GM12878 (cell line): ENCODE data around the gene NAV2. TPM values are rescaled to one million over a fixed set of nuclear protein-coding genes. Genes with fewer than 3 reads are reported as not detected.

Experiments used
- ATAC-seq: fragments of 200-7000 bp; cut with Tn5 transposase; 3 replicates; pipeline ENCODE4 v1.9.1; 2020; ENCODE audit warnings: mild to moderate bottlenecking, moderate library complexity
- BruUV-seq: library from RNA; stranded (reverse); fragments of 400-500 nt; replicated peaks from 2 replicates; lab custom pipeline; 2021; lab: Mats Ljungman, UMichigan
- CTCF ChIA-PET: fragments of 300-600 bp; sonication (Branson Sonifier 250); formaldehyde crosslinking; extraction: SDS; loops from one replicate; lab custom pipeline; 2021; ENCODE audit warnings: inconsistent platforms; lab: Yijun Ruan, JAX
- POLR2A ChIA-PET: fragments of 350-600 bp; formaldehyde crosslinking; extraction: SDS; loops from one replicate; lab custom pipeline; 2021; ENCODE audit warnings: inconsistent platforms; lab: Charles Lee
- RAD21 ChIA-PET: fragments of 300-600 bp; sonication (Branson Sonifier 250); formaldehyde crosslinking; loops from one replicate; lab custom pipeline; 2023; ENCODE audit warnings: antibody characterized with exemption; ENCODE audit not compliant: unreplicated experiment; lab: Charles Lee
- SMC1A ChIA-PET: fragments of 300-600 bp; sonication (Branson Sonifier 250); formaldehyde crosslinking; loops from one replicate; lab custom pipeline; 2023; ENCODE audit not compliant: unreplicated experiment, uncharacterized antibody; lab: Charles Lee
- DNase-seq: peaks from one replicate; pipeline ENCODE4 v3.0.0-alpha.2; 2011; ENCODE audit warnings: low read depth, low spot score
- FAIRE-seq: peaks from 3 replicates; lab custom pipeline; 2011; peaks lifted over from hg19 to GRCh38; lab: Jason Lieb, UNC
- H2AFZ ChIP-seq: 2 replicates; pipeline ENCODE4 v1.6.0; 2011; ENCODE audit warnings: low read depth, low read length, control low read depth; ENCODE audit not compliant: control insufficient read depth
- H3K27ac ChIP-seq: 2 replicates; pipeline ENCODE4 v1.5.1; 2011; ENCODE audit warnings: control low read depth; ENCODE audit not compliant: control insufficient read depth, insufficient read depth
- H3K27me3 ChIP-seq, 2 experiments: replicated peaks in 1 of 2; 2 replicates each; pipeline versions ENCODE4 v1.6.0 to v1.6.1; 2011; ENCODE audit warnings: low read length in 1 of 2; ENCODE audit not compliant: control insufficient read depth in 2 of 2, insufficient read depth in 2 of 2
- H3K36me3 ChIP-seq, 2 experiments: 2 replicates each; pipeline ENCODE4 v1.5.1; 2011; ENCODE audit warnings: low read length in 1 of 2; ENCODE audit not compliant: control insufficient read depth in 2 of 2, insufficient read depth in 2 of 2
- H3K4me1 ChIP-seq: 2 replicates; pipeline ENCODE4 v1.6.1; 2011; ENCODE audit warnings: mild to moderate bottlenecking, low read length, moderate library complexity, mixed read lengths; ENCODE audit not compliant: control insufficient read depth, insufficient read depth
- H3K4me2 ChIP-seq: 2 replicates; pipeline ENCODE4 v1.6.0; 2011; ENCODE audit warnings: control low read depth; ENCODE audit not compliant: control insufficient read depth, insufficient read depth
- H3K4me3 ChIP-seq: fragments of 200-600 bp; sonication (generic); 2 replicates; pipeline ENCODE4 v1.5.1; 2016
- H3K79me2 ChIP-seq: 2 replicates; pipeline ENCODE4 v1.6.0; 2011; ENCODE audit warnings: low read length; ENCODE audit not compliant: control insufficient read depth, insufficient read depth
- H3K9ac ChIP-seq: 2 replicates; pipeline ENCODE4 v1.8.0; 2011; ENCODE audit warnings: low read length, control low read depth, mixed read lengths; ENCODE audit not compliant: control insufficient read depth, insufficient read depth
- H3K9me3 ChIP-seq: replicated peaks from 3 replicates; pipeline ENCODE4 v1.5.1; 2011; ENCODE audit warnings: mild to moderate bottlenecking, low read length; ENCODE audit not compliant: control insufficient read depth, insufficient read depth
- H4K20me1 ChIP-seq: 2 replicates; pipeline ENCODE4 v1.6.0; 2011; ENCODE audit not compliant: control insufficient read depth, insufficient read depth
- BCL11A ChIP-seq: IDR thresholded peaks from 2 replicates; pipeline ENCODE4 v1.6.1; 2011; ENCODE audit warnings: low read depth, low read length
- FOS ChIP-seq: IDR thresholded peaks from 3 replicates; pipeline ENCODE4 v1.6.1; 2011; ENCODE audit warnings: borderline replicate concordance; ENCODE audit not compliant: insufficient read length; ENCODE audit errors: extremely low read depth
- MTA2 ChIP-seq: fragments of 450-650 bp; IDR thresholded peaks from 2 replicates; pipeline ENCODE4 v1.6.1; 2016; ENCODE audit warnings: low read depth, mild to moderate bottlenecking, moderate library complexity
- NR2F1 ChIP-seq: fragments of 450-650 bp; conservative IDR thresholded peaks from 2 replicates; pipeline ENCODE4 v1.6.1; 2017; ENCODE audit warnings: mild to moderate bottlenecking
- PKNOX1 ChIP-seq: fragments of 450-650 bp; IDR thresholded peaks from 2 replicates; pipeline ENCODE4 v1.6.1; 2016; ENCODE audit warnings: mild to moderate bottlenecking
- SIN3A ChIP-seq: IDR thresholded peaks from 2 replicates; pipeline ENCODE4 v1.6.1; 2012; ENCODE audit warnings: low read depth, low read length, improper control_type of control experiment
- ZNF622 ChIP-seq: fragments of 450-650 bp; IDR thresholded peaks from 2 replicates; pipeline ENCODE4 v1.6.1; 2017; ENCODE audit warnings: mild to moderate bottlenecking, inconsistent platforms
- ZNF687 ChIP-seq: fragments of 450-650 bp; IDR thresholded peaks from 2 replicates; pipeline ENCODE4 v1.6.1; 2017; ENCODE audit warnings: mild to moderate bottlenecking, moderate library complexity
- WGBS: methylation state at CpG from one replicate; pipeline ENCODE4 v1.1.6; 2016; ENCODE audit warnings: low lambda C conversion rate; ENCODE audit not compliant: insufficient replicate concordance, insufficient coverage; ENCODE audit errors: missing lambda C conversion rate; 5-methylcytosine and 5-hydroxymethylcytosine counted together
- in situ Hi-C: fragments of 300-500 bp; cut with MboI; formaldehyde crosslinking; loops from 9 replicates; pipeline ENCODE4 v1.14.3; 2018; ENCODE audit warnings: mixed read lengths
- intact Hi-C: fragments of 100-400 bp; cut with micrococcal nuclease; formaldehyde crosslinking; loops from one replicate; pipeline ENCODE4 v1.14.2; 2022; ENCODE audit not compliant: unreplicated experiment
- polyA plus RNA-seq, 11 experiments: library from polyadenylated mRNA; depleted of rRNA in 4 of 11; unstranded in 6 of 11; stranded (reverse) in 5 of 11; fragments of >200 nt; fragmentation: Nextera tagmentation in 4 of 11; fragmentation: Illumina TruSeq in 1 of 11; extraction: Ambion mirVana in 4 of 11; extraction: Trizol in 1 of 11; gene quantifications; 1 replicate in 1 of 11; 2 replicates in 10 of 11; pipeline versions ENCODE4 v1.2.1 to v1.2.3, GENCODE V29; 2011 to 2016; ENCODE audit warnings: inconsistent platforms in 2 of 11, missing spikeins in 2 of 11, low read depth in 1 of 11
- total RNA-seq, 4 experiments: library from RNA; depleted of rRNA in 3 of 4; stranded (reverse); fragments of >200 nt in 3 of 4; fragmentation: Illumina TruSeq in 1 of 4; extraction: Trizol in 1 of 4; gene quantifications; 2 replicates each; pipeline versions ENCODE4 v1.2.1 to v1.2.3, GENCODE V29; 2013 to 2021
- TF ChIP-seq, protein P1 (sequence below): IDR thresholded peaks from 2 replicates; pipeline ENCODE4 v1.6.1; 2012; ENCODE audit warnings: mild to moderate bottlenecking, low read depth, low read length

Gene NAV2
- total and polyA plus RNA-seq, 10 of the 15 experiments (the other 5 are each of a cell fraction or from before 2014, with no cell fraction given) = 0.35 to 6.1 (median 1.1) TPM

DNA sequence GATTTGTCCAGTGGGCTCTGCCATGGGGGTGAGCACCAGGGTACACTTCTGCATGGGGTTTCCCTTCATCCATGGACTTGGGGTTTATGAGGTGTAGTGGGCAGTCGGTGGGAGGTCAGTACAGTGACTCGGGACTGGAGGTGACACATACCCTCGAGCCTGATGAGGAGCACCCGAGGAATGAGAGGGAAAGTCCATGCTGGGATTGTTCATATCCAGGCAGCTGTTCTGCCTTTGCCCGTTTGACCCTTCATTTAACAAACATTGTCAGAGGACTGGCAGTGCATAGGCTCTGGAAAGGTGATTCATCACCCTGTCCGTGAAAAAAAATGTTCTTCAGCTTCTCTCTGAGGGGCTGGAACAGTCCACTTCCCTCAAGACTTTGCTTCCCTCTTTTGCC, 2.7 kb downstream of the NAV2 start:
- FAIRE-seq = no peak

More for the DNA sequence above, 2.7 kb downstream of the NAV2 start:
- WGBS = 24% methylated on average over 6 of the region's 6 CpGs
- Histone ChIP-seq H3K79me2 (no peaks in the 10 kb centered on the region), H4K20me1 (no peaks in the 10 kb centered on the region), H3K27ac (no peak overlapping the region), H3K4me2 (no peak overlapping the region), H2AFZ (no peak overlapping the region), H3K36me3 (no peaks in the 10 kb centered on the region), H3K4me1 (peaks cover 13% of the 10 kb centered on the region), H3K9ac (no peak overlapping the region), H3K4me3 (no peak overlapping the region), H3K27me3 (peaks cover 14 to 36% of the 10 kb centered on the region in 2 experiments), H3K9me3 (no peaks in the 10 kb centered on the region)
- intact Hi-C loops (no loop called here), in situ Hi-C loops (no loop called here)
- CTCF ChIA-PET = no interaction called here
- SMC1A ChIA-PET = interaction anchor here (0.8 kb wide), 1 partner anchor 108 kb away, joined by 3 read pairs; no protein-coding TSS in a partner anchor
- no peak for TF ChIP-seq ZNF687
- TF ChIP-seq SIN3A = no peak
- TF ChIP-seq ZNF622 = no peak
- TF ChIP-seq PKNOX1 = no peak
- TF ChIP-seq NR2F1 = no peak
- TF ChIP-seq, protein P1, sequence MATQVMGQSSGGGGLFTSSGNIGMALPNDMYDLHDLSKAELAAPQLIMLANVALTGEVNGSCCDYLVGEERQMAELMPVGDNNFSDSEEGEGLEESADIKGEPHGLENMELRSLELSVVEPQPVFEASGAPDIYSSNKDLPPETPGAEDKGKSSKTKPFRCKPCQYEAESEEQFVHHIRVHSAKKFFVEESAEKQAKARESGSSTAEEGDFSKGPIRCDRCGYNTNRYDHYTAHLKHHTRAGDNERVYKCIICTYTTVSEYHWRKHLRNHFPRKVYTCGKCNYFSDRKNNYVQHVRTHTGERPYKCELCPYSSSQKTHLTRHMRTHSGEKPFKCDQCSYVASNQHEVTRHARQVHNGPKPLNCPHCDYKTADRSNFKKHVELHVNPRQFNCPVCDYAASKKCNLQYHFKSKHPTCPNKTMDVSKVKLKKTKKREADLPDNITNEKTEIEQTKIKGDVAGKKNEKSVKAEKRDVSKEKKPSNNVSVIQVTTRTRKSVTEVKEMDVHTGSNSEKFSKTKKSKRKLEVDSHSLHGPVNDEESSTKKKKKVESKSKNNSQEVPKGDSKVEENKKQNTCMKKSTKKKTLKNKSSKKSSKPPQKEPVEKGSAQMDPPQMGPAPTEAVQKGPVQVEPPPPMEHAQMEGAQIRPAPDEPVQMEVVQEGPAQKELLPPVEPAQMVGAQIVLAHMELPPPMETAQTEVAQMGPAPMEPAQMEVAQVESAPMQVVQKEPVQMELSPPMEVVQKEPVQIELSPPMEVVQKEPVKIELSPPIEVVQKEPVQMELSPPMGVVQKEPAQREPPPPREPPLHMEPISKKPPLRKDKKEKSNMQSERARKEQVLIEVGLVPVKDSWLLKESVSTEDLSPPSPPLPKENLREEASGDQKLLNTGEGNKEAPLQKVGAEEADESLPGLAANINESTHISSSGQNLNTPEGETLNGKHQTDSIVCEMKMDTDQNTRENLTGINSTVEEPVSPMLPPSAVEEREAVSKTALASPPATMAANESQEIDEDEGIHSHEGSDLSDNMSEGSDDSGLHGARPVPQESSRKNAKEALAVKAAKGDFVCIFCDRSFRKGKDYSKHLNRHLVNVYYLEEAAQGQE = no peak
- TF ChIP-seq BCL11A = no peak
- TF ChIP-seq FOS = no peak
- TF ChIP-seq MTA2 = no peak
- RAD21 ChIA-PET = no interaction called here
- ATAC-seq = no peak
- no peak for DNase-seq
- POLR2A ChIA-PET = no interaction called here
- no TSS peak for BruUV-seq
